ENCODE measurements around the gene FMN1.

Gene FMN1

DNA sequence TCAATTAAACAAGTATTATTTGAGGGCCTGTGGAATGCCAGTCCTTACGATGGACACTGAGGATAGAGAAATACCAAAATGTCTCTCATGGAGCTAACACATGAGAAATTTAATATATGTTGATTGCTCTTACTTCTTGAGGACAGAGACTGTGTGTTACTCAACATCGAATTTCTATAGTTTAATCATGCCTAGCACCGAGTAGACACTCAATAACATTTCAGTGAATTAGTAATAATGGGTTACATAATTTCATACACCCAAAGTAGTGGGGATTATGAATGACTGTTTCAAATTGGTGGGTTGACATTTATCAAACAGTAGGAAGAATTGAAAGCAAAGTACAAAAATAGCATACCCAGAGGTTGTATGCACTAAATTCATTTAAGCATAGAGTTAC lies 11.2 kb downstream of the FMN1 start:
- Mint-ChIP-seq H3K4me1 (ENCODE audit: low read depth) (no peaks in the 10 kb centered on the region), H3K9me3 (ENCODE audit: low read depth) (no peaks in the 10 kb centered on the region), H3K36me3 (peaks cover under 1% of the 10 kb centered on the region), H3K4me3 (no peak overlapping the region), H3K27ac (no peak overlapping the region), H3K27me3 (no peaks in the 10 kb centered on the region)

- Mint-ChIP-seq H3K36me3 (no peaks in the 10 kb centered on the region), H3K27me3 (no peaks in the 10 kb centered on the region)
These were observed 11.6 kb downstream of the FMN1 start for GRCh38 chr15:33182926-33183325.

DNA sequence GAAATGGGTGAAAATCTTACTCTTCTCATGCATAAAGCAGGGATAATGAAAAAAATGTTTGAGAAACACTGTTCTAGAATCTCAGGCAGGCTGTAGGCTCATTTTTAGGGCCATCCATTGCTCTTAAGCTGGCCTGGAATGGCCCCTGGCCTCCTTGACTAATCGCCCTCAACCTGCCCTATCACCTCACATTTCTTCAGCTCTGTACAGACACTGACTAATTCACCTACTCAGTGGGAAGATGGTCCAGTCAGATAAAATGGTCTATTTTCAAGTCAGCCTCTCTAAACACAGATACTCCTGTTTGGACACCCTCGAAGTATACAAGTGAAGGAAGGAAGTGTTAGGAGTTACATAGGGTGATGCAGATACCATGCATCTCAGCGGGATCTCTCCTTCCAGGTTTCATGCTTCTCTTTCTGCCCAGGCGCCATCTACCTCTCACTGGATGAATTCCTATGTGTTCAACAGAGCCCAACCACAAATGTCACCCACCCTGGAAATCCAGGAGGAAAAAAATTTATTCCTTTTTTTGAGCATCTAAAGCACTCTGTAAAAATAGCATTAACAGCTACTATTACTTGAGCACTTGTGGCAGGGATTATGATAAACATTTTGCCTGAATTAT lies 12.1 kb downstream of the FMN1 start:
- H3K27me3 Mint-ChIP-seq = no peaks in the 10 kb centered on the region
- H3K9me3 Mint-ChIP-seq (ENCODE audit: low read depth) = no peaks in the 10 kb centered on the region
- H3K4me3 Mint-ChIP-seq = no peak overlapping the region
- H3K36me3 Mint-ChIP-seq = no peaks in the 10 kb centered on the region
- H3K4me1 Mint-ChIP-seq (ENCODE audit: low read depth) = no peaks in the 10 kb centered on the region
- H3K27ac Mint-ChIP-seq = no peak overlapping the region

More at GRCh38 chr15:33182926-33183325, 11.6 kb downstream of the FMN1 start:
- Mint-ChIP-seq H3K4me3 (no peak overlapping the region), H3K27ac (no peak overlapping the region), H3K9me3 (ENCODE audit: low read depth) (no peaks in the 10 kb centered on the region), H3K4me1 (ENCODE audit: low read depth) (no peaks in the 10 kb centered on the region)

DNA sequence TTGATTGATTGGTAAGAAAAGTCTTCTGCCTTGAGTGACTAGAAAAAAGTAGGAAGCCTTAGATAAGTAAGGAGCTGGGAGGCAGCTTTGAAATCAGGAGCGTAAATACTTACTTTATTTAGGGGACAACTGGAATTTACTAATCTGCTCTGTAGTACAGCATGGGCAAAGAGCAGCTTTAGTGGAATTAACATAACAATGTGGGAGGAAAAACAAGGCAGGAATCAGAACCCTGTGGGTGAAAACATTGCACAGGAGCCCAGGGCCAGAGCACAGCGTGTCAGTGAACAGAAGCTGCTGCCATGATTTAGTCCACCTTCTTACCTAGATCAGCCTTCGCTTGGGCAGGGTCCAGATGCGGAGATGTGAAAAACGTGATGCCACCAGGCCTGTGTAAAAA lies 14.6 kb downstream of the FMN1 start:
- H3K27me3 Mint-ChIP-seq = no peaks in the 10 kb centered on the region
- H3K4me3 Mint-ChIP-seq = no peak overlapping the region
- no peaks in the 10 kb centered on the region for H3K36me3 Mint-ChIP-seq
- H3K27ac Mint-ChIP-seq = no peak overlapping the region
- no peaks in the 10 kb centered on the region for H3K9me3 Mint-ChIP-seq (ENCODE audit: low read depth)
- no peaks in the 10 kb centered on the region for H3K4me1 Mint-ChIP-seq (ENCODE audit: low read depth)

- H3K27ac Mint-ChIP-seq = no peak overlapping the region
- no peaks in the 10 kb centered on the region for H3K36me3 Mint-ChIP-seq
- no peak overlapping the region for H3K4me3 Mint-ChIP-seq
- H3K4me1 Mint-ChIP-seq (ENCODE audit: low read depth) = no peaks in the 10 kb centered on the region
- no peaks in the 10 kb centered on the region for H3K9me3 Mint-ChIP-seq (ENCODE audit: low read depth)
- H3K27me3 Mint-ChIP-seq = peaks cover 6% of the 10 kb centered on the region
These were observed 23.3 kb downstream of the FMN1 start for GRCh38 chr15:33171202-33171601.

GRCh38 chr15:33169625-33170024 lies 24.9 kb downstream of the FMN1 start:
- H3K36me3 Mint-ChIP-seq = no peaks in the 10 kb centered on the region
- no peaks in the 10 kb centered on the region for H3K9me3 Mint-ChIP-seq (ENCODE audit: low read depth)
- peaks cover 6% of the 10 kb centered on the region for H3K27me3 Mint-ChIP-seq
- H3K27ac Mint-ChIP-seq = no peak overlapping the region
- H3K4me3 Mint-ChIP-seq = no peak overlapping the region
- H3K4me1 Mint-ChIP-seq (ENCODE audit: low read depth) = no peaks in the 10 kb centered on the region

DNA sequence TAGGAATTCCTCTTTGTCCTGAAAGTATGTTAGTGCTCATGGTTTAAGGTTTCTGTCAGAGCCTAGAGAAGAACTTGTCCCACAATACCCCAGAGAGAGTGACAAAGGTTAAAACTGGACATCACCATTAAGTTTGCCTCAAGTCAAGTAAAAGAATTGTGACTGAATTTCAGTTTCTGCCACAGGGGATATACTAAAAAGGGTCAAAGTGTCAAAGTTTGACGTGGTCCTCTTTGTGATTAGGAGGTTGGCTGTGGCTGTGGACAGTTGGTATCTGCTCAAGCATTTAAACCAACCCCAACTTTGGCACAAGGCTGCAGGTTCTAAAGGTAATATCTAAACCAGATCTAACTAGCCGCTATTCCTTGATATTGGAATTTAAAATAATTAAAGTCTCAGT lies 26.1 kb downstream of the FMN1 start:
- Mint-ChIP-seq H3K4me1 (ENCODE audit: low read depth) (no peaks in the 10 kb centered on the region), H3K4me3 (no peak overlapping the region), H3K9me3 (ENCODE audit: low read depth) (no peaks in the 10 kb centered on the region), H3K27me3 (peaks cover 6% of the 10 kb centered on the region), H3K36me3 (no peaks in the 10 kb centered on the region), H3K27ac (no peak overlapping the region)

GRCh38 chr15:33163816-33164215 lies 30.7 kb downstream of the FMN1 start:
- Mint-ChIP-seq H3K36me3 (no peaks in the 10 kb centered on the region), H3K27me3 (peaks cover 5% of the 10 kb centered on the region), H3K9me3 (ENCODE audit: low read depth) (no peaks in the 10 kb centered on the region), H3K4me1 (ENCODE audit: low read depth) (peaks cover 13% of the 10 kb centered on the region), H3K27ac (no peak overlapping the region), H3K4me3 (no peak overlapping the region)

GRCh38 chr15:33161209-33161608 lies 33.3 kb downstream of the FMN1 start:
- no peaks in the 10 kb centered on the region for H3K36me3 Mint-ChIP-seq
- H3K27me3 Mint-ChIP-seq = peaks cover 1% of the 10 kb centered on the region
- no peaks in the 10 kb centered on the region for H3K9me3 Mint-ChIP-seq (ENCODE audit: low read depth)
- peaks cover 13% of the 10 kb centered on the region for H3K4me1 Mint-ChIP-seq (ENCODE audit: low read depth)
- no peak overlapping the region for H3K4me3 Mint-ChIP-seq
- no peak overlapping the region for H3K27ac Mint-ChIP-seq

DNA sequence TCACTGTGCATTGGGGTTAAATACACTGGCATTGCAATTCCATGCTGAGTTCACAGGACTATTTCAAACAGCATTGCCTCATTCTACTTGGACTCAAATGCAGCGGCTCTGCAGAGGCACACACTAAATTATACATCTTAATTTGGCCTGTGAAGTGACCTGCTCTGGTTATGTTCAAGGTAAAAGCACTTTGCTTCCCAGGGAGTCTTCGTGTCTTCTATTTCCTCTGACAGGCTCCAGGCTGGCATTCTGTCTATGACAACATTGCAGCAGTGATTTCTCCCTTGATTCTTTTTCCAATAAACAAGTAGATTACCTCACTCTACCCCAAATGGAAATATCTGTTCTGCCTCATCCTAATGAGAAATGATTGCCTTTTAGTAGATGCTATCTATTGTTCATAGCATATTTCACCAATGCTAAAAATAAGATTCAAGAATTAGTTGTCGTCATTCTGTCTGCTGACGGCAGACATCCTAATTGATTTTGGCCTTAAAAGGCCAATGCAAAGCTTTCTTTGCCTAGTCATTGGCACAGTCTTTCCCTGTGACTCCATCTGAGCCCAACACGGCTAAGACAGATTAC lies 33.8 kb downstream of the FMN1 start:
- peaks cover 13% of the 10 kb centered on the region for H3K4me1 Mint-ChIP-seq (ENCODE audit: low read depth)
- H3K9me3 Mint-ChIP-seq (ENCODE audit: low read depth) = no peaks in the 10 kb centered on the region
- H3K4me3 Mint-ChIP-seq = no peak overlapping the region
- peaks cover 1% of the 10 kb centered on the region for H3K27me3 Mint-ChIP-seq
- no peaks in the 10 kb centered on the region for H3K36me3 Mint-ChIP-seq
- no peak overlapping the region for H3K27ac Mint-ChIP-seq

DNA sequence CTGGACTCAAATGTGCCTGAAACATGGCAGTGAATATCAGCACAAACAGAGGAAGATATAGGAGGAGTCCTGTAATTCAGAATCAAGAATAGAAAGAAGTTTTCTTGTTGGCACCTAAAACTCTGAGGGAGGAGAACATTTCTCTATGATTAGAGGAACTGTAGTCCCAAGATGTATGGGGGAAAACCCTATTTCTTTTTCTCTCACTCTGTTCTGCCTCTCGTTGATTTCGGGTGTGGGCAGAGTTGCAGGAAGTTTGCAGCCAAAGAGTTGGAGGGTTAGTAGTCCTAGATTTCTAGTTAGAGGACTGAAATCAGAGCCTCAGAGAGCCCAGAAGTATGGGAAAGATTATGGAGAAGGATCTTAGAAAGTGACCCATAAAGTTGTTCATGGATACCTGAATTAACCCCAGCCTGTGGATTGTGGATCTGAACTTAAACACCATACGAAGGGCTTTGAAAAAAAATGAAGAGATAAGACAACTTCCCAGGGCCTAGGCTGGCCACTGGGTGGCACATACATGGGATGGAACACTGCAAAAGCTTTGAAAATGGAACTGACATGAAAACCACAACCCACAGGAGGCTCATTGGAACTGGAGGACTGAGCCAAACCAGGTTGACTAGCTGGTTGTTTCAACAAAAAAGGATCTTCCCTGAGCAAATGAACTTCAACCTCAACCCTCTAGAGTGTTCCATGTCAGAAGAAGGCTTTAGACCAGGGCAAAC lies 34.6 kb downstream of the FMN1 start:
- Mint-ChIP-seq H3K27me3 (peaks cover 1% of the 10 kb centered on the region), H3K36me3 (no peaks in the 10 kb centered on the region), H3K4me1 (ENCODE audit: low read depth) (peaks cover 13% of the 10 kb centered on the region), H3K4me3 (no peak overlapping the region), H3K27ac (peak overlapping the region; percentile 34), H3K9me3 (ENCODE audit: low read depth) (no peaks in the 10 kb centered on the region)

DNA sequence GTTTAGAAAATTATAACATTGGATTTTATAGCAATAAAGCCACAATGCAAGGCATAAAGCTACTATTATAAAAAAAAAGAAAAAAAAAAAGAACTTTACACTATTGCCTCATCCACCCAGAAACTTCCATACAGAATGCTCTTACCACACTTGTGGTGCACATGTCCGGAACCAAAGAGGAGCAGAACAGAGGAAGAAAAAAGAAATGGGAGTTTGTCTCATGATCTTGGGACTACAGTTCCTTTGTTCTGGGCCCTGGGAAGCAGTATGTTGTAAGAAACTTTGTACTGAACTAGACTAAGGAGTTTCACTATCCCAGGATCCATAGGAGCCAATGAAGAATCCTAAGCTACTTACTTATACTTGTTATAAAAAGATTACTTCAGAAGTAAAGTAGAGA lies 36.1 kb downstream of the FMN1 start:
- Mint-ChIP-seq H3K27me3 (peaks cover 1% of the 10 kb centered on the region), H3K4me1 (ENCODE audit: low read depth) (peaks cover 15% of the 10 kb centered on the region), H3K27ac (no peak overlapping the region), H3K4me3 (no peak overlapping the region), H3K36me3 (no peaks in the 10 kb centered on the region), H3K9me3 (ENCODE audit: low read depth) (no peaks in the 10 kb centered on the region)

GRCh38 chr15:33157371-33158037 lies 37.0 kb downstream of the FMN1 start:
- no peaks in the 10 kb centered on the region for H3K36me3 Mint-ChIP-seq
- no peaks in the 10 kb centered on the region for H3K9me3 Mint-ChIP-seq (ENCODE audit: low read depth)
- no peak overlapping the region for H3K4me3 Mint-ChIP-seq
- peaks cover under 1% of the 10 kb centered on the region for H3K27me3 Mint-ChIP-seq
- no peak overlapping the region for H3K27ac Mint-ChIP-seq
- H3K4me1 Mint-ChIP-seq (ENCODE audit: low read depth) = peaks cover 19% of the 10 kb centered on the region

DNA sequence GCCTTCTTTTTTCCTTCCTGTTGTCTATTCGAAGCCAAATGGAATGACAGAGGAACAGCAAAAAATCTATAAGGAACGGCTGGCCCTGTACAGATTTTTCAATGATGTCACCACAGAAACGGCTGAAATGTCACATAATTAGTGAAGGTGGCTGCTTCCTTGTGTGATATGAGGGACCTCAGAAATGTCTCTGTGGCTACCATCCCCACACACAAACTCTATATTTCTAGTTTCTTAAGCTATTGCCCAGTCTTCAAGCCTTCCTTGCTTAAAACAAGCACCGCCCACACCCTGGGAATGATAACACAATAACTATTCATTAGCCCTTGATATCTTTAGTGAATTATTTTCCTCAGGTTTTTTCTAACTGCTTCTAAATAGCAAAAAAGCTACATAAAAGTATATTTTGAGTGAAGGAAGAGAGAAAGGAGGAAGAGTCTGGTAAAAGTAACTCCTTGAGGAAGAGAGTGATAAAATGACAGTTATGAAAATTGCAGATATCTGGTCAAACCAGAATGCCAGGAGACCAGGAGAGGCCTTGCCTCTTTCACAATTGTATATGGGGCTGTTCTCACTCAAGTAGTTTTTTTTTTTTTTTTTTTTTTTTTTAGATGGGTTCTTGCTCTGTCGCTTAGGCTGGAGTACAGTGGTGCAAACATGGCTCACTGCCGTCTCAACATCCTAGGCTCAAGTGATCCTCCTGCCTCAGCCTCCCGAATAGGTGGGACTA lies 38.7 kb downstream of the FMN1 start:
- Mint-ChIP-seq H3K9me3 (ENCODE audit: low read depth) (no peaks in the 10 kb centered on the region), H3K36me3 (no peaks in the 10 kb centered on the region), H3K27me3 (no peaks in the 10 kb centered on the region), H3K4me3 (no peak overlapping the region), H3K27ac (no peak overlapping the region), H3K4me1 (ENCODE audit: low read depth) (peaks cover 32% of the 10 kb centered on the region)

All from activated naive CD8-positive, alpha-beta T cell (primary cell).